Psoas muscle (tissue), 8 donors: ENCODE measurements around the gene TAC3. TPM values are rescaled to one million over a fixed set of nuclear protein-coding genes. Genes with fewer than 3 reads are reported as not detected.
A peak's percentile ranks its signal among the peaks of the same experiment; 100 is the strongest.

Experiments
- ATAC-seq, 4 donors: fragments of 200-7000 bp; cut with Tn5 transposase; one replicate each; pipeline ENCODE4 v1.9.1; 2020; ENCODE audit warnings: moderate library complexity in 3 of 4, mild to moderate bottlenecking in 2 of 4
- DNase-seq, 2 donors: peaks; one replicate each; pipeline ENCODE4 v3.0.0-alpha.2; 2020
- H3K27ac ChIP-seq: fragments of 200-600 bp; one replicate; pipeline ENCODE4 v1.8.0; 2022
- H3K27me3 ChIP-seq, 3 donors: fragments of 200-600 bp in 1 of 3; one replicate each; pipeline versions ENCODE4 v1.6.1 to v1.8.0; 2013 to 2022; ENCODE audit warnings: low read length in 2 of 3, mild to moderate bottlenecking in 2 of 3, moderate library complexity in 1 of 3; ENCODE audit not compliant: insufficient read depth in 3 of 3
- H3K36me3 ChIP-seq, 2 donors: fragments of 200-600 bp in 1 of 2; one replicate each; pipeline versions ENCODE4 v1.6.1 to v1.8.0; 2013 to 2022; ENCODE audit warnings: low read depth in 1 of 2, mild to moderate bottlenecking in 1 of 2, moderate library complexity in 1 of 2; ENCODE audit not compliant: insufficient read depth in 1 of 2
- H3K4me1 ChIP-seq: fragments of 200-600 bp; one replicate; pipeline ENCODE4 v1.8.0; 2022
- H3K4me3 ChIP-seq: fragments of 200-600 bp; one replicate; pipeline ENCODE4 v1.8.0; 2022; ENCODE audit warnings: mild to moderate bottlenecking
- H3K9me3 ChIP-seq: fragments of 200-600 bp; one replicate; pipeline ENCODE4 v1.8.0; 2022
- WGBS, 3 donors: extraction: QIAGEN DNeasy Blood & Tissue Kit; methylation state at CpG; one replicate each; pipeline versions ENCODE4 v1.1.6 to v1.1.7; 2013; 5-methylcytosine and 5-hydroxymethylcytosine counted together
- intact Hi-C, 2 donors: fragments of 100-400 bp; cut with DNase I; formaldehyde crosslinking; loops; one replicate each; pipeline versions ENCODE4 v1.11.0 to v1.14.2; 2022
- polyA plus RNA-seq, 3 donors: library from polyadenylated mRNA; stranded (reverse); fragments of 200-250 nt; gene quantifications; one replicate each; pipeline ENCODE4 v1.2.3, GENCODE V29; 2013
- total RNA-seq, 4 donors: library from RNA; stranded (reverse); fragmentation: NEBNext Ultra II Directional in 2 of 4; extraction: Animal tissue kit (Norgen Biotek cat#: 25700) in 2 of 4; gene quantifications; one replicate each; pipeline versions ENCODE4 v1.2.1 to v1.2.4, GENCODE V29; 2021 to 2023
- TF ChIP-seq, protein P1 (sequence below): fragments of 200-600 bp; IDR thresholded peaks from one replicate; pipeline ENCODE4 v1.8.0; 2022; ENCODE audit warnings: antibody characterized with exemption
- donor health status: healthy with polysubstance abuse.
- donor health status: DM: no; HTN: no; CAD: no; lungs with moderate emphysema.
- donor health status: Bipolar disorder and iron deficiency.
- donor health status: healthy.
- donor health status: DM: yes; HTN: yes; CAD: no.
- donor health status: DM: no; HTN: no; CAD: no.
- donor health status: DM: no; HTN: no; CAD: no.
- donor health status: DM: yes; HTN: yes; CAD: no.

The TAC3 gene
- total and polyA plus RNA-seq, 7 donors = 0.09 TPM; not detected in 6

DNA sequence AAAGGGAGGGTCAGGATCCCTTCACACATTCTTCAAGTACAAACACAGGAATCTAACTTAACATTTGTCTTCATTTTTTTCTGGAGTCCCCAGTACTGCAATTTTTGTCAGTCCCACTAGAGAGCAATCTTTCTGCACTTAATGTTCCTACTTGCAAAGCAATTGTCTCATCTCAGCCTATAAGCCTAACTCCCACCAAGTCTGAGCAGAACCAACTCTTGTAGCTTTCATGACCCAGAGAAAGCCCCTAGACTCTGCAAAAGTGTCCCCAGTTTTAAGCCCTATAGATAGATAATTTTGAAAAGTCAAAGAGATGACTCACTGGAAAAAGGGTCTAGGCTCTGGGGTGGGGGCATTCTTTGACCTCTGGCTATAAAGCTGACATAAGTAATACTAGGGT is 8.2 kb downstream of the TAC3 start:
- ATAC-seq = no peak
- TF ChIP-seq, protein P1, sequence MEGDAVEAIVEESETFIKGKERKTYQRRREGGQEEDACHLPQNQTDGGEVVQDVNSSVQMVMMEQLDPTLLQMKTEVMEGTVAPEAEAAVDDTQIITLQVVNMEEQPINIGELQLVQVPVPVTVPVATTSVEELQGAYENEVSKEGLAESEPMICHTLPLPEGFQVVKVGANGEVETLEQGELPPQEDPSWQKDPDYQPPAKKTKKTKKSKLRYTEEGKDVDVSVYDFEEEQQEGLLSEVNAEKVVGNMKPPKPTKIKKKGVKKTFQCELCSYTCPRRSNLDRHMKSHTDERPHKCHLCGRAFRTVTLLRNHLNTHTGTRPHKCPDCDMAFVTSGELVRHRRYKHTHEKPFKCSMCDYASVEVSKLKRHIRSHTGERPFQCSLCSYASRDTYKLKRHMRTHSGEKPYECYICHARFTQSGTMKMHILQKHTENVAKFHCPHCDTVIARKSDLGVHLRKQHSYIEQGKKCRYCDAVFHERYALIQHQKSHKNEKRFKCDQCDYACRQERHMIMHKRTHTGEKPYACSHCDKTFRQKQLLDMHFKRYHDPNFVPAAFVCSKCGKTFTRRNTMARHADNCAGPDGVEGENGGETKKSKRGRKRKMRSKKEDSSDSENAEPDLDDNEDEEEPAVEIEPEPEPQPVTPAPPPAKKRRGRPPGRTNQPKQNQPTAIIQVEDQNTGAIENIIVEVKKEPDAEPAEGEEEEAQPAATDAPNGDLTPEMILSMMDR = peak; percentile 17
- Histone ChIP-seq H3K27me3 (no peaks in the 10 kb centered on the region), H3K4me1 (peaks cover 10% of the 10 kb centered on the region), H3K9me3 (no peaks in the 10 kb centered on the region), H3K36me3 (peaks cover 0 to 16% of the 10 kb centered on the region in 2 donors), H3K27ac (no peak overlapping the region), H3K4me3 (no peak overlapping the region)
- no peak for DNase-seq
- intact Hi-C loops = loop anchor here in 1 of 2 donors (5.0 to 10.0 kb wide), 3 partner anchors 54 to 493 kb away; partner anchors contain the start of gene STAT6

DNA sequence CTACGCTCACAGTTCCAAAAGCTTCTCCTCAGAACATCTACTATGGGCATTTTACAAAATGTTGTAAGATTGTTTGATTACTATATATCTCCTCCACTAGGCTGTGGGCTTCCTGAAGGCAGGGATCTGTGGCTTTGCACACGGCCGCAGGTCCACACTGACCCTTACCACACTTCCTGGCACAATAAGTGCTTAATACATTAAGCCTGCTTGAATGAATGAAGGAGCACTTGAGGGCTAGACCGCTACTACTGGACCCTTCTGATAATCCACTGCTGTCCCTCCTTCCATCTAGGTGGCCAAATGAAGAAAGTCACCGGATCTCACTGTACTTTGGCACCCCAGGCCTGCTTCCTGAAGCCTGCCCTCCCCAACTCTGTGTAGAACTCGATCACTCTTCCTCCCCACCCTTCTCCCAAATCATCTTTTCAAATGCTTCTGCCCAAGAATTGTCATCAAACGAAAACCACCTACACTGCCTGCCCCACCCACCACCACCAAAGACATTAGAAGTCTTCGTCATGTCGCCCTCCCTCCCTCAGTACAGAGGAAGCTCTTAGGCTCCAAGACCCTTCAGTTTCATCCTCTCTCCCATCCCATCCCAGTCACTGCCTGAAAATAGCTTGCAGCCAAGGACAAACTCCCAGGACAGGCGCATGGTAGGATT is 9.4 kb downstream of the TAC3 start:
- H3K4me3 ChIP-seq = peak overlapping the region; percentile 89
- intact Hi-C loops = loop anchor here in 1 of 2 donors (5.0 to 10.0 kb wide), 3 partner anchors 55 to 492 kb away; partner anchors contain the start of gene STAT6
- H3K27me3 ChIP-seq = no peaks in the 10 kb centered on the region
- peaks cover 10% of the 10 kb centered on the region for H3K4me1 ChIP-seq
- no peaks in the 10 kb centered on the region for H3K9me3 ChIP-seq
- peaks cover 0 to 28% of the 10 kb centered on the region in 2 donors for H3K36me3 ChIP-seq
- WGBS, 3 donors = 60 to 68% (median 66%) methylated on average over 10 of the region's 10 CpGs
- TF ChIP-seq, protein P1 = no peak
- ATAC-seq (no peak), DNase-seq (no peak)
- H3K27ac ChIP-seq = peak overlapping the region; percentile 58

DNA sequence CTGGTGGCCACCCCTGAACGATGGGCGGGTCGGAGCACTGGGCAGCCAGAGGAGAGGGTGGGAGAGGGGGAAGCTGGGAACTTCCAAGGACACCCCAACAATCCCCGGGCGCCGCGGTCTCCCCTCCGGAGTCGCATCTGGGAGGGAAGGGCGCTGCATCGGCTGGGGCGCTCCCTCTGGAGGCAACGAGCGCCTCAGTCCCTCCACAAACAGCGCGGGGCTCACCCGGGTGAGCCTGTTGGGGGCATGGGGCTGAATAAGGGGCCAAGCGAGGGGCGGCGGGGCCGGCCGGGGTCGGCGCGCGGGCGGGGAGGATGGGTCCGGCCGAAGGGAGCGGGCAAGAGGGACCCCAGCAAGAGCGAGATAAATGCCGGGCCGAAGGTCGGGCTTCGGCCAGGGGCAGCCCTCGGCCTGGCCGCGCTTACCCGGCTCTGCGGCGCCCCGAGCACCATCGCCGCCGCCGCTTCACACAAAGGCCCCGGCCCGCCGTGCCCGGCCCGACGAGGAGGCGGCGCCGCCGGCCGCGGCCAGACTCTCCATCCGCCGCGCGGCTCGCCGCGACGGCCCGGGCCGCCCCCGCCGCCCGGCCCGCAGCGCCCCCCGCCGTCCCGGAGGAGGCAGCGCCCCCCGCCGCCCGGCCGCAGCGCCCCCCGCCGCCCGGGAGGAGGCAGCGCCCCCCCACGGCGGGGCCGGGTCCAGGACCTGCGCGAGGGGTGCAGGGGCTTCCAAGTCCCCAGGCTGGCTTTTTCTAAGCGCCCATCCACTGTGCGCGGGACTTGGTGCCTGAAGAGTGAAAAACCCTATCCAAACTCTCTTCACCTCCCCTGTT is 10.1 kb downstream of the TAC3 start, which contains the start of gene ZBTB39:
TSS of gene ZBTB39 (minus strand) at position 567 of the 829 bp plus-strand sequence. CDS start 1,629 bp downstream, outside the sequence.
- TF ChIP-seq, protein P1 = peak; percentile 62
- peak; percentile 88 to 93 (median 90) for ATAC-seq
- Histone ChIP-seq H3K27me3 (no peaks in the 10 kb centered on the region), H3K9me3 (no peaks in the 10 kb centered on the region), H3K27ac (peak within 1 kb of the TSS; percentile 72), H3K4me3 (peak within 1 kb of the TSS; percentile 89), H3K36me3 (peaks cover 0 to 35% of the 10 kb centered on the region in 2 donors), H3K4me1 (peaks cover 10% of the 10 kb centered on the region)
- intact Hi-C loops = loop anchor here in 1 of 2 donors (5.0 to 10.0 kb wide), 3 partner anchors 56 to 491 kb away; partner anchors contain the start of gene STAT6
- WGBS, 3 donors = 0 to 1% (median 1%) methylated on average over 22 to 93 of the region's 94 CpGs
- DNase-seq = peak; percentile 63 to 80

DNA sequence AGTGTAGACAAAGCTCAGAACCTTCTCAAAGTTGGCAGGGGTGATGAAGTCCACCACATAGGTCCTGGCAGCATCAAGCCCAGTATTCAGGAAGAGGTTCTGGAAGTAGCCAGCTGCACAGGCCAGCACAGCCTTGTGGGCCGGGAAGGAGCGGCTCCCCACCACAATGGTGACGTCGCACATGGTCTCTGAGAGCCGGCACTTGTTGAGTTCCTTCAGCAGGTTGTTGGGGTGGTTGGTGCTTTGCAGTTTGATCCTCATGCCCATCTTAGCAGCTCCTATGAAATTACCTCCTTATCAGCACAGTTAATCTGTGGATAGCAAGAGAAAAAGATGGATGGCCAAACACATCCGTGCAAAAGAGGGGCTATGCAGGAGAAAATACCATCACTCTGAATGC is 11.7 kb downstream of the TAC3 start:
- 70 to 79% (median 73%) methylated on average over 6 of the region's 6 CpGs for WGBS, 3 donors
- Histone ChIP-seq H3K36me3 (peaks cover 0 to 48% of the 10 kb centered on the region in 2 donors), H3K27ac (no peak overlapping the region), H3K9me3 (no peaks in the 10 kb centered on the region), H3K4me3 (no peak overlapping the region), H3K27me3 (no peaks in the 10 kb centered on the region), H3K4me1 (peaks cover 10% of the 10 kb centered on the region)
- ATAC-seq = no peak
- TF ChIP-seq, protein P1 = no peak
- intact Hi-C loops = loop anchor here in 1 of 2 donors (5.0 to 10.0 kb wide), 4 partner anchors 58 to 490 kb away; partner anchors contain the start of gene STAT6
- no peak for DNase-seq
